ENCODE measurements around the gene TXNDC16. TPM values are rescaled to one million over a fixed set of nuclear protein-coding genes. Genes with fewer than 3 reads are reported as not detected.
A peak's percentile ranks its signal among the peaks of the same experiment; 100 is the strongest.

TXNDC16 gene
- total RNA-seq, 1 donor from 2014 or later, result 3.6 TPM

DNA sequence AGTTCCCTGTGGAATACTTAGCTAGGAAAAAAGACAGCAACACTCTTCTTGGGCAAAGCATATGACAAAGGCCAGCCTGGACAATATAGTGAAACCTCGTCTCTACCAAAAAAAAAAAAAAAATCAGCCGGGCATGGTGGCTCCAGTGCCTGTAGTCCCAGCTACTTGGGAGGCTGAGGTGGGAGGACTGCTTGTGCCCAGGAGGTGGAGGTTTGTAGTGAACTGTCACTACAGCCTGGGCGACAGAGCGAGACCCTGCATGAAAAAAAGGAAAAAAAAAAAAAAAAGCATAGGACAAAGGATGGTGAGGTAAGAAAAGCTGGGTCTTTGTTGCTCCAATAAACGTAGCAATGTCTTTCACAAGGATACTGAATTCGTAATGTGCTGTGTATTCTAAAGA lies 1.1 kb downstream of the TXNDC16 start:
- no peaks in the 10 kb centered on the region for H3K36me3 ChIP-seq

DNA sequence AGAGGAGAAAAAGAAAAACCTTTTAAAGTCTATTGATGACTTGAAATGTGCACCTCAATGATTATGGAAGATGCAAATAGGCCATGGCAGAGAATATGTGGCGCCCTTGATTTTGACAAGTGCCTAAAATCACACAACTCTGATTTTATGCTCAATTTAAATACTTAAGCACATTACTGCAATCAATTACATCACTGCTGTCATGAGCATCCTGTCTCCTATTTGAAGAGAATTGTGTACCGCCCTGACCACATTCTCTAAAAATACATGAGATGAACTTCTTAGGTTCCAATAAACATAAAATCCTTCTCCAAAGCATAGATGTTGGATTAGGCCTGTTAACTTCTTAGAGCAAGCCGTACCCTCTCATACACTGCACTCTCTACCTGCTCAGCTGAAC lies 1.6 kb downstream of the TXNDC16 start:
- Histone ChIP-seq H3K27ac (replicated peaks) (no peak overlapping the region), H3K4me1 (peaks cover 57% of the 10 kb centered on the region), H3K36me3 (no peaks in the 10 kb centered on the region), H3K27me3 (ENCODE audit: low read depth) (no peaks in the 10 kb centered on the region), H3K4me3 (no peak overlapping the region), H3K9me3 (replicated peaks) (no peaks in the 10 kb centered on the region)
- DNase-seq, result no peak
- intact Hi-C loops (cut with micrococcal nuclease), result no loop called here
- TF ChIP-seq CTCF (IDR thresholded peaks at IDR 0.05; ENCODE audit: borderline replicate concordance), result no peak

More for the DNA sequence above, 1.1 kb downstream of the TXNDC16 start:
- TF ChIP-seq CTCF (IDR thresholded peaks at IDR 0.05; ENCODE audit: borderline replicate concordance), result no peak
- Histone ChIP-seq H3K4me3 (peak overlapping the region; percentile 95), H3K27me3 (ENCODE audit: low read depth) (no peaks in the 10 kb centered on the region), H3K9me3 (replicated peaks) (no peaks in the 10 kb centered on the region), H3K27ac (replicated peaks) (peak overlapping the region; percentile 89), H3K4me1 (peaks cover 51% of the 10 kb centered on the region)
- intact Hi-C loops (cut with micrococcal nuclease), result no loop called here
- DNase-seq, result no peak

GRCh38 chr14:52547526-52547925 lies 4.8 kb downstream of the TXNDC16 start:
- no peak for TF ChIP-seq CTCF (IDR thresholded peaks at IDR 0.05; ENCODE audit: borderline replicate concordance)
- H3K4me1 ChIP-seq, result peaks cover 43% of the 10 kb centered on the region
- intact Hi-C loops (cut with micrococcal nuclease), result no loop called here

GRCh38 chr14:52547027-52547426 lies 5.3 kb downstream of the TXNDC16 start:
- H3K4me1 ChIP-seq, result peaks cover 41% of the 10 kb centered on the region
- H3K9me3 ChIP-seq (replicated peaks), result no peaks in the 10 kb centered on the region
- no peak for TF ChIP-seq CTCF (IDR thresholded peaks at IDR 0.05; ENCODE audit: borderline replicate concordance)
- H3K4me3 ChIP-seq, result no peak overlapping the region
- no peaks in the 10 kb centered on the region for H3K27me3 ChIP-seq (ENCODE audit: low read depth)
- intact Hi-C loops (cut with micrococcal nuclease), result no loop called here
- DNase-seq, result no peak
- no peak overlapping the region for H3K27ac ChIP-seq (replicated peaks)
- H3K36me3 ChIP-seq, result peaks cover 5% of the 10 kb centered on the region

More at GRCh38 chr14:52547526-52547925, 4.8 kb downstream of the TXNDC16 start:
- peaks cover 5% of the 10 kb centered on the region for H3K36me3 ChIP-seq
- no peaks in the 10 kb centered on the region for H3K27me3 ChIP-seq (ENCODE audit: low read depth)
- H3K4me3 ChIP-seq, result no peak overlapping the region
- no peak overlapping the region for H3K27ac ChIP-seq (replicated peaks)
- H3K9me3 ChIP-seq (replicated peaks), result no peaks in the 10 kb centered on the region
- no peak for DNase-seq

DNA sequence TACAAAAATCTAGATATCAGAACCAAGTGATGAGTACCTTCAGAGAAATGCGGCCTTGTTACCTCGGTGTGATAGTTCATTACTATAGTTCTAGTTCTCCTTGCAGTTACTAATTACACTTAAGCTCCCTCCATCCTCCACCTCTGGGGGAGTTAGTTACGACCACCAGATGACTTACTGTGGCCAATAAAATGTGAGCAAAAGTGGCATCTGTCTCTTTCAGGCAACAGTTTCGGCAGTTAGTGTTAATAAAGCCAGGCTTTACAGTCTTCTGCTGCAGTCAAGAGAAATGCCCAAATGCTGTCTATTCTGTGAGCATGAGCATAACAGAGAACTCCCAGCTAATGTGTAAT lies 6.0 kb downstream of the TXNDC16 start:
- Histone ChIP-seq H3K27me3 (ENCODE audit: low read depth) (no peaks in the 10 kb centered on the region), H3K27ac (replicated peaks) (no peak overlapping the region), H3K36me3 (peaks cover 5% of the 10 kb centered on the region), H3K4me1 (peaks cover 33% of the 10 kb centered on the region), H3K4me3 (no peak overlapping the region), H3K9me3 (replicated peaks) (no peaks in the 10 kb centered on the region)
- no peak for TF ChIP-seq CTCF (IDR thresholded peaks at IDR 0.05; ENCODE audit: borderline replicate concordance)
- no peak for DNase-seq
- intact Hi-C loops (cut with micrococcal nuclease), result no loop called here
